IMR-90 (cell line): ENCODE results near the gene KRTCAP2. TPM values are rescaled to one million over a fixed set of nuclear protein-coding genes. Genes with fewer than 3 reads are reported as not detected.

Experiments used
- FOS ChIP-seq: fragments of 150-350 bp; IDR thresholded peaks from 2 replicates; pipeline ENCODE4 v1.6.1; 2016; ENCODE audit warnings: low read depth, low read length
- MAZ ChIP-seq: IDR thresholded peaks from 2 replicates; pipeline ENCODE4 v1.6.1; 2012; ENCODE audit warnings: low read depth, mild to moderate bottlenecking, low read length, improper control_type of control experiment, moderate library complexity, borderline replicate concordance
- NFE2L2 ChIP-seq: fragments of 150-350 bp; IDR thresholded peaks from 2 replicates; pipeline ENCODE4 v1.6.1; 2016; ENCODE audit warnings: low read depth, mild to moderate bottlenecking, low read length
- polyA plus RNA-seq, 3 experiments: library from polyadenylated mRNA; depleted of rRNA; stranded (reverse); fragments of >200 nt; gene quantifications; 2 replicates each; pipeline ENCODE4 v1.2.3, GENCODE V29; 2012; ENCODE audit warnings: low replicate concordance in 1 of 3
- total RNA-seq: library from RNA; depleted of rRNA; stranded (reverse); fragments of >200 nt; gene quantifications from 2 replicates; pipeline ENCODE4 v1.2.3, GENCODE V29; 2012

KRTCAP2 gene
- total and polyA plus RNA-seq, 2 of the 4 experiments (the other 2 are of a cell fraction): 76.7 to 232 TPM

GRCh38 chr1:155167166-155168104, 5.7 kb downstream of the KRTCAP2 start (continued):
- TF ChIP-seq MAZ (no peak; the same call in 1 of the 2 replicates), NFE2L2 (no peak), FOS (no peak)
